KMS-11 (cell line): ENCODE measurements around the gene SNU13.

Experiments
- H2AFZ ChIP-seq: fragments of 200-600 bp; sonication (generic); 2 replicates; pipeline ENCODE4 v1.6.1; 2016; ENCODE audit warnings: antibody characterized with exemption, mixed run types, low read depth
- H3K27ac ChIP-seq: fragments of 200-600 bp; sonication (generic); 2 replicates; pipeline ENCODE4 v1.6.1; 2016; ENCODE audit warnings: mild to moderate bottlenecking, mixed run types
- H3K27me3 ChIP-seq: fragments of 200-600 bp; sonication (generic); 2 replicates; pipeline ENCODE4 v1.6.1; 2017; ENCODE audit warnings: mild to moderate bottlenecking, low read depth, mixed run types, moderate library complexity; ENCODE audit not compliant: insufficient read depth
- H3K36me3 ChIP-seq: fragments of 200-600 bp; sonication (generic); 2 replicates; pipeline ENCODE4 v1.6.1; 2017; ENCODE audit warnings: mild to moderate bottlenecking, mixed run types; ENCODE audit not compliant: insufficient read depth
- H3K4me1 ChIP-seq: fragments of 200-600 bp; sonication (generic); 2 replicates; pipeline ENCODE4 v1.6.1; 2016; ENCODE audit warnings: mild to moderate bottlenecking, low read depth, mixed run types; ENCODE audit not compliant: poor library complexity, severe bottlenecking
- H3K4me2 ChIP-seq: fragments of 200-600 bp; sonication (generic); 2 replicates; pipeline ENCODE4 v1.7.0; 2016; ENCODE audit warnings: mild to moderate bottlenecking, mixed run types
- H3K4me3 ChIP-seq: fragments of 200-600 bp; sonication (generic); IDR thresholded peaks from 2 replicates; pipeline ENCODE4 v1.6.1; 2017; ENCODE audit warnings: low read depth, low read length, mixed read lengths; ENCODE audit not compliant: insufficient read depth
- H3K79me2 ChIP-seq: fragments of 200-600 bp; sonication (generic); 2 replicates; pipeline ENCODE4 v1.6.1; 2016; ENCODE audit warnings: low read depth, mixed run types; ENCODE audit not compliant: insufficient read depth
- H3K9ac ChIP-seq: fragments of 200-600 bp; sonication (generic); 2 replicates; pipeline ENCODE4 v1.6.1; 2016; ENCODE audit warnings: mild to moderate bottlenecking, mixed run types
- H4K20me1 ChIP-seq: fragments of 200-600 bp; sonication (generic); 2 replicates; pipeline ENCODE4 v1.6.1; 2016; ENCODE audit warnings: mild to moderate bottlenecking, mixed run types; ENCODE audit not compliant: insufficient read depth
- CTCF ChIP-seq: fragments of 200-600 bp; sonication (generic); conservative IDR thresholded peaks from 2 replicates; pipeline ENCODE4 v1.6.1; 2017; ENCODE audit warnings: low read depth, mild to moderate bottlenecking, antibody characterized with exemption, low read length, moderate library complexity, mixed read lengths

Gene SNU13

DNA sequence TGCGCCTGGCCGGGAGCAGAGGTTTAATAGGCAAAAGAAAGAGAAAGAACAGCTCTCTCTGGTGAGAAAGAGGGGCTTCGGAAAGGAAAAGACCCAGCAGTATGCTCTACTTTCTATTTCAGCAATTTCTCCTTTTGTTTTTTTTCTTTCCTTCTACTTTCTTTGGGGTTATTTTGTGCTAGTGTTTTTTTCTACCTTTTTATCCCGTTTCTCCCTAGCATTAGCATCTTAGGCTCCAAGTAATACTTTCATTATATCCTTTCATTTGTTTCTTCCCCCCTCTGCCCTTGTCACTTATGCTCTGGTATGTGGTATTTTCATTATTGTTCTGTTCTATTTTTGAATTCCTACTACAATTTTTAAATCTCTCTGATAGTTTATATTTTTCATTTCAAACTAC lies 4.5 kb downstream of the SNU13 start:
- Histone ChIP-seq H3K4me3 (no peak overlapping the region), H4K20me1 (peaks cover 4% of the 10 kb centered on the region), H3K27me3 (no peaks in the 10 kb centered on the region), H3K9ac (no peak overlapping the region), H3K4me2 (no peak overlapping the region), H3K36me3 (no peaks in the 10 kb centered on the region), H3K79me2 (peaks cover 90% of the 10 kb centered on the region), H3K4me1 (peaks cover 9% of the 10 kb centered on the region), H2AFZ (no peak overlapping the region), H3K27ac (no peak overlapping the region)
- no peak for TF ChIP-seq CTCF

DNA sequence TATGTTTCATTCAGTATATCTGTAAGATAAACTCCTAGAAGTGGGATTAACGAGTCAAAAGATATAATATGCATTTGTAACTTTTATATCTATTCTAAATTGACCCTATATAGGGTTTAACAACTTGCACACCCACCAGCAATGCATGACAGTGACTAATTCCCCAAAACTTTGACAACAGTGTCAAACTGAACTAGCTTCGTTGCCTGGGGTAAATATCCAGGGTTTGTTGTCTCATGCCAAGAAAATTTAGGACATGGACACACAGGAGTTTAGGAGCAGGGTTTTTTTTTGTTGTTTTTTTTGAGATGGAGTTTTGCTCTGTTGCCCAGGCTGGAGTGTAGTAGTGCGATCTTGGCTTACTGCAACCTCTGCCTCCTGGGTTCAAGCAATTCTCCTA lies 5.1 kb downstream of the SNU13 start:
- Histone ChIP-seq H4K20me1 (peaks cover 4% of the 10 kb centered on the region), H3K27ac (no peak overlapping the region), H3K9ac (no peak overlapping the region), H3K4me1 (peaks cover 9% of the 10 kb centered on the region), H3K79me2 (peaks cover 96% of the 10 kb centered on the region), H3K4me3 (no peak overlapping the region), H3K4me2 (no peak overlapping the region), H3K27me3 (no peaks in the 10 kb centered on the region), H2AFZ (no peak overlapping the region), H3K36me3 (no peaks in the 10 kb centered on the region)
- TF ChIP-seq CTCF = no peak

DNA sequence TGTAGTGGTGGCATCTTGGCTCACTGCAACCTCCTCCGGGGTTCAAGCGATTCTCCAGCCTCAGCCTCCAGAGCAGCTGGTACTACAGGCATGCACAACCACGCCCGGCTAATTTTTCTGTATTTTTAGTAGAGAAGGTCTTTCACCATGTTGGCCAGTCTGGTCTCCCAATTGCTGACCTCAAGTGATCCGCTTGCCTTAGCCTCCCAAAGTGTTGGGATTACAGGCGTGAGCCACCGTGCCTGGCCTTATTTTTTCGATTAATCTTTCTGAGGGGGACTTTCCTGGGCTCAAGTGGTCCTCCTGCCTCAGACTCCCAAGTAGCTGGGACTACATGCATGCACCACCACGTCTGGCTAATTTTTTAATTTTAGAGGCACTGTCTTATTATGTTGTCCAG lies 5.6 kb downstream of the SNU13 start:
- H3K27ac ChIP-seq = no peak overlapping the region
- peaks cover 96% of the 10 kb centered on the region for H3K79me2 ChIP-seq
- H2AFZ ChIP-seq = no peak overlapping the region
- no peak overlapping the region for H3K4me2 ChIP-seq
- TF ChIP-seq CTCF = no peak
- no peak overlapping the region for H3K9ac ChIP-seq
- H3K4me1 ChIP-seq = peaks cover 9% of the 10 kb centered on the region
- peaks cover 4% of the 10 kb centered on the region for H4K20me1 ChIP-seq
- no peaks in the 10 kb centered on the region for H3K27me3 ChIP-seq
- H3K36me3 ChIP-seq = no peaks in the 10 kb centered on the region
- no peak overlapping the region for H3K4me3 ChIP-seq

GRCh38 chr22:41682033-41682807 lies 6.4 kb downstream of the SNU13 start:
- Histone ChIP-seq H2AFZ (no peak overlapping the region), H3K4me2 (no peak overlapping the region)

More at GRCh38 chr22:41682033-41682807, 6.4 kb downstream of the SNU13 start:
- Histone ChIP-seq H3K79me2 (peaks cover 90% of the 10 kb centered on the region), H3K27me3 (no peaks in the 10 kb centered on the region), H3K4me3 (no peak overlapping the region), H3K27ac (no peak overlapping the region), H3K4me1 (peaks cover 9% of the 10 kb centered on the region), H4K20me1 (peaks cover 4% of the 10 kb centered on the region), H3K9ac (no peak overlapping the region), H3K36me3 (no peaks in the 10 kb centered on the region)
- TF ChIP-seq CTCF = no peak
